Kidney (tissue), 14 donors: Measurements from ENCODE around the gene PHOX2A. TPM values are rescaled to one million over a fixed set of nuclear protein-coding genes. Genes with fewer than 3 reads are reported as not detected.
"Not testable (repeated sequence)": the region's sequence is repeated elsewhere in the genome, so short reads cannot be mapped to it uniquely, and the experiment has no call there.

Experiments used
- DNase-seq, 5 donors: peaks; one replicate each; pipeline ENCODE4 v3.0.0-alpha.2; 2013 to 2020
- FAIRE-seq: peaks from 2 replicates; lab custom pipeline; 2012; peaks lifted over from hg19 to GRCh38; lab: Jason Lieb, UNC
- H3K27ac ChIP-seq, 2 donors: one replicate each; pipeline ENCODE4 v1.7.0; 2013; ENCODE audit warnings: low read depth in 2 of 2, low read length in 2 of 2, inconsistent platforms in 1 of 2
- H3K27me3 ChIP-seq: one replicate; pipeline ENCODE4 v1.7.1; 2013; ENCODE audit warnings: low read length, inconsistent platforms; ENCODE audit not compliant: control insufficient read depth, insufficient read depth
- H3K36me3 ChIP-seq, 3 donors: one replicate each; pipeline versions ENCODE4 v1.7.0 to v1.7.1; 2013; ENCODE audit warnings: low read length in 3 of 3, control low read depth in 1 of 3, inconsistent platforms in 1 of 3; ENCODE audit not compliant: insufficient read depth in 3 of 3, control insufficient read depth in 2 of 3
- H3K4me1 ChIP-seq, 3 donors: one replicate each; pipeline versions ENCODE4 v1.7.0 to v1.7.1; 2013; ENCODE audit warnings: low read length in 3 of 3, inconsistent platforms in 1 of 3, low read depth in 1 of 3; ENCODE audit not compliant: control insufficient read depth in 2 of 3, insufficient read depth in 2 of 3
- H3K4me3 ChIP-seq, 3 donors: one replicate each; pipeline versions ENCODE4 v1.7.0 to v1.8.1; 2013; ENCODE audit warnings: low read length in 3 of 3, control low read depth in 1 of 3, inconsistent platforms in 1 of 3
- H3K9ac ChIP-seq, 3 donors: one replicate each; pipeline versions ENCODE4 v1.7.0 to v1.7.1; 2013; ENCODE audit warnings: low read length in 3 of 3, control low read depth in 1 of 3, inconsistent platforms in 1 of 3
- H3K9me3 ChIP-seq, 3 donors: one replicate each; pipeline versions ENCODE4 v1.7.0 to v1.7.1; 2013; ENCODE audit warnings: low read length in 3 of 3, control low read depth in 1 of 3, inconsistent platforms in 1 of 3; ENCODE audit not compliant: control insufficient read depth in 2 of 3, insufficient read depth in 1 of 3
- intact Hi-C: fragments of 100-400 bp; cut with DNase I; formaldehyde crosslinking; loops from one replicate; pipeline ENCODE4 v1.11.1; 2022
- polyA plus RNA-seq: library from polyadenylated mRNA; stranded (reverse); fragments of 350-450 nt; fragmentation: Illumina TruSeq; extraction: RNeasy Lipid Tissue Mini Kit (QIAGEN cat#74804); gene quantifications from one replicate; pipeline ENCODE4 v1.2.3, GENCODE V29; 2014; ENCODE audit warnings: low read depth, low replicate concordance; ENCODE audit not compliant: insufficient read depth
- total RNA-seq: library from RNA; stranded (reverse); fragmentation: NEBNext Ultra II Directional; extraction: Animal tissue kit (Norgen Biotek cat#: 25700); gene quantifications from one replicate; pipeline ENCODE4 v1.2.1, GENCODE V29; 2021
- TF ChIP-seq, protein P1 (sequence below): IDR thresholded peaks from 3 replicates; pipeline ENCODE4 v1.5.1; 2012; ENCODE audit warnings: mild to moderate bottlenecking, moderate library complexity, borderline replicate concordance; ENCODE audit not compliant: insufficient read depth; ENCODE audit errors: extremely low read depth
- donor health status: control.
- donor health status: control.
- donor health status: control.
- donor health status: control.
- donor health status: control.
- donor health status: DM: yes; HTN: yes; CAD: no.
- donor health status: Normal renal cell carcinoma (clear cell type).

The PHOX2A gene
- total and polyA plus RNA-seq, 2 donors from 2014 or later, result not detected

DNA sequence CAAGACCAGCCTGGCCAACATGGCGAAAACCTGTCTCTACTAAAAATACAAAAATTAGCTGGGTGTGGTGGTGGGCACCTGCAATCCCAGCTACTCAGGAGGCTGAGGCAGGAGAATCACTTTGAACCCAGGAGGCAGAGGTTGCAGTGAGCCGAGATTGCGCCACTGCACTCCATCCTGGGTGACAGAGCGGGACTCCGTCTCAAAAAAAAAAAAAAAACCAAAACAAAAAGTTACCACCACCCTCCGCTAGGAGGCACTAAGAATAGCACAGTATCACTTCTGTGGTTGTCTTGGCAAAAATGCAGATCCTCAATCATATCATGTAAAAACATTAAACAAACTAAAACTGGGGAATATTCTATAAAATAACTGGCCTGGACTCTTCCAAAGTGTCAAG, 46.8 kb upstream of the PHOX2A start:
- TF ChIP-seq, protein P1, sequence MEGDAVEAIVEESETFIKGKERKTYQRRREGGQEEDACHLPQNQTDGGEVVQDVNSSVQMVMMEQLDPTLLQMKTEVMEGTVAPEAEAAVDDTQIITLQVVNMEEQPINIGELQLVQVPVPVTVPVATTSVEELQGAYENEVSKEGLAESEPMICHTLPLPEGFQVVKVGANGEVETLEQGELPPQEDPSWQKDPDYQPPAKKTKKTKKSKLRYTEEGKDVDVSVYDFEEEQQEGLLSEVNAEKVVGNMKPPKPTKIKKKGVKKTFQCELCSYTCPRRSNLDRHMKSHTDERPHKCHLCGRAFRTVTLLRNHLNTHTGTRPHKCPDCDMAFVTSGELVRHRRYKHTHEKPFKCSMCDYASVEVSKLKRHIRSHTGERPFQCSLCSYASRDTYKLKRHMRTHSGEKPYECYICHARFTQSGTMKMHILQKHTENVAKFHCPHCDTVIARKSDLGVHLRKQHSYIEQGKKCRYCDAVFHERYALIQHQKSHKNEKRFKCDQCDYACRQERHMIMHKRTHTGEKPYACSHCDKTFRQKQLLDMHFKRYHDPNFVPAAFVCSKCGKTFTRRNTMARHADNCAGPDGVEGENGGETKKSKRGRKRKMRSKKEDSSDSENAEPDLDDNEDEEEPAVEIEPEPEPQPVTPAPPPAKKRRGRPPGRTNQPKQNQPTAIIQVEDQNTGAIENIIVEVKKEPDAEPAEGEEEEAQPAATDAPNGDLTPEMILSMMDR, result peak; percentile 13

DNA sequence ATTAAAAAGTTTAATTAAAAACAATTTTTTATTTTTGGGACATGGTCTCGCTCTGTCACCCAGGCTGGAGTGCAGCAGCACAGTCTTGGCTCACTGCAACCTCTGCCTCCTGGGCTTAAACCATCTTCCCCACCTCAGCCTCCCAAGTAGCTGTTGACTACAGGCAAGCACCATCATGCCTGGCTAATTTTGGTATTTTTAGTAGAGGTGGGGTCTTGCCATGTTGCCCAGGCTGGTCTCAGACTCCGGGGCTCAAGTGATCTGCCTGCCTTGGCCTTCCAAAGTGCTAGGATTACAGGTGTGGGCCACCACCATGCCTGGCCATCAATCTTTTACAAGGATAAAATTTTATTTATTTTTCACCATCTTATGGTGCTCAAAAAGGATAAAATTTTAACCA, 43.3 kb upstream of the PHOX2A start:
- Histone ChIP-seq H3K36me3 (no peaks in the 10 kb centered on the region), H3K9ac (no peak overlapping the region), H3K4me1 (no peaks in the 10 kb centered on the region), H3K27me3 (no peaks in the 10 kb centered on the region), H3K27ac (no peak overlapping the region), H3K4me3 (no peak overlapping the region), H3K9me3 (no peaks in the 10 kb centered on the region)
- intact Hi-C loops, result no loop called here
- DNase-seq, result no peak
- TF ChIP-seq, protein P1, result no peak
- no peak for FAIRE-seq

More for the DNA sequence above, 46.8 kb upstream of the PHOX2A start:
- H3K9ac ChIP-seq, intact Hi-C loops, H3K27ac ChIP-seq, H3K9me3 ChIP-seq, DNase-seq, H3K4me1 ChIP-seq, H3K4me3 ChIP-seq, FAIRE-seq, H3K27me3 ChIP-seq: not testable (repeated sequence)
- H3K36me3 ChIP-seq, result peaks cover 0 to 12% (median 0%) of the 10 kb centered on the region in 3 donors

DNA sequence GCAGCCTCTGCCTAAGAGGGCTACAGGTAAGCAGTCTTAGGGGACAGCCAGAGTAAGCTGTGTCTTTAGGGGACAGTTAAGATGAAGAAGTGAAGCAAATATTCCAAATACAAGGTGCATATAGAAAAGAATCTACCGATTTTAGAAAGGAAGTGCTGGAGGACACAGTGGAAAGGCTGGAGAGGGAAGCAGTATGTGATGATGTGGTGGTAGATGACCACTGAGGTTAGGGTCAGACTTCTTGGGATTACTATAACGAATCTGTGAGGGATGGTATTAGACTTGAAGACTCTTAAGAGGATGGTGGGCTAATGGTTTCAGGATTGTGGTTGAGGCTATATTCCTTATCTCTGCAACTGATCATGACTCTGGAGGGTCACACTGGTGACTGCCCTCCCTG, 40.0 kb upstream of the PHOX2A start:
- Histone ChIP-seq H3K9ac (no peak overlapping the region), H3K9me3 (no peaks in the 10 kb centered on the region), H3K27me3 (no peaks in the 10 kb centered on the region), H3K4me3 (no peak overlapping the region), H3K4me1 (no peaks in the 10 kb centered on the region), H3K36me3 (no peaks in the 10 kb centered on the region), H3K27ac (no peak overlapping the region)
- DNase-seq, result no peak
- intact Hi-C loops, result no loop called here
- TF ChIP-seq, protein P1, result no peak
- no peak for FAIRE-seq

DNA sequence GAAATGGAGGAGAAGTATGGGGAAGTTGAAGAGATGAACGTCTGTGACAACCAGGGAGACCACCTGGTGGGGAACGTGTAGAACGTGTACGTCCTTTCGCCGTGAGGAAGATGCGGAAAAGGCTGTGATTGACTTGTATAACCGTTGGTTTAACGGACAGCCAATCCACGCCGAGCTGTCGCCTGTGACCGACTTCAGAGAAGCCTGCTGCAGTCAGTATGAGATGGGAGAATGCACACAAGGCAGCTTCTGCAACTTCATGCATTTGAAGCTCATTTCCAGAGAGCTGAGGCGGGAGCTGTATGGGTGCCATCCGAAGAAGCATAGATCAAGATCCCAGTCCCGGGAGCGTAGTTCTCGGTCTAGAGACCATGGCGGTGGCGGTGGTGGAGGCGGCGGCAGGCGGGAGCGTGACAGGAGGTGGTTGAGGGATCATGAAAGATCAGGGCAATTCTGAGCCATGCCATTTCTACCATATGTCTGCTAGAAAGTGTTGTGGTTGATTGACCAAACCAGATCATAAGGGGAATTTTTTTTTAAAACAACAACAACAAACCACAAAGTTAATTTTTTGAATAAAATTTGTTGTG, 36.8 kb upstream of the PHOX2A start:
- Histone ChIP-seq H3K27me3 (no peaks in the 10 kb centered on the region), H3K4me3 (no peak overlapping the region), H3K9ac (no peak overlapping the region), H3K27ac (no peak overlapping the region), H3K9me3 (no peaks in the 10 kb centered on the region), H3K4me1 (no peaks in the 10 kb centered on the region), H3K36me3 (no peaks in the 10 kb centered on the region)
- intact Hi-C loops, result no loop called here
- FAIRE-seq (no peak), DNase-seq (no peak)
- TF ChIP-seq, protein P1, result no peak
